ENCODE data around the gene MUC5B.

DNA sequence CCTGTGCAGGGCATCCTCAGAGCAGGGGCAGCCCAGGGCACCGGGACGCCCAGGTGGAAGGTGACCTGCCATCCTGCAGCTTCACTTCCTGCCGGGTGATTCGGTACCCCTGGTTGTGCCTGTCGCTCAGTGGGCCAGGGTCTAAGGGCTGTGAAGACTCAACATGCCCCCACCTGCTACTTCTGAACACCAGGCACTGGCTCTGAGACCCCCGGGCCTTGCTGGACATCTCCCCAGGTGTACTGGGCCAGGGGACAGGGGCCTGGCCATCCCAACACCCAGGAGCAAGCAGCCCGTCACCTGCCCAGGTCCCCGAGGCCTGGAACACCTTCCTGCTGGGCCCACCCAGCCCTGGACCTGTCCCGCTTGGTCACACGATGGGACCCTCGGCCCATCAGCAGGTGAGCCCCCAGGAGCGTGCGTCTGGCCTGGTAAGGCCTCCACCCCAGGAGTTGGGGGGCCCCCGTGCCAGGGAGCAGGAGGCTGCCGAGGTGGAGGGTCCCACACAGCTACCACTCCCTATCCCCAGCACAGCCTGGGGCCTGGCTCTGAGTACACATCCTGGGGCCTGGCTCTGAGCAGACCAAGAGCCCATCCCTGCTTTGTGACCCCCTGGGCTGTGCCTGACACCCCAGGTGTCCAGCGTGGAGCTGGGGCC, 3.9 kb upstream of the MUC5B start:
- no peak for TF ChIP-seq POLR2AphosphoS5 (IDR thresholded peaks at IDR 0.05; ENCODE audit: low read depth, low read length)
- TF ChIP-seq TAF1 (IDR thresholded peaks at IDR 0.05; ENCODE audit: borderline replicate concordance, insufficient read depth, low read length): no peak
- TF ChIP-seq, protein P1, sequence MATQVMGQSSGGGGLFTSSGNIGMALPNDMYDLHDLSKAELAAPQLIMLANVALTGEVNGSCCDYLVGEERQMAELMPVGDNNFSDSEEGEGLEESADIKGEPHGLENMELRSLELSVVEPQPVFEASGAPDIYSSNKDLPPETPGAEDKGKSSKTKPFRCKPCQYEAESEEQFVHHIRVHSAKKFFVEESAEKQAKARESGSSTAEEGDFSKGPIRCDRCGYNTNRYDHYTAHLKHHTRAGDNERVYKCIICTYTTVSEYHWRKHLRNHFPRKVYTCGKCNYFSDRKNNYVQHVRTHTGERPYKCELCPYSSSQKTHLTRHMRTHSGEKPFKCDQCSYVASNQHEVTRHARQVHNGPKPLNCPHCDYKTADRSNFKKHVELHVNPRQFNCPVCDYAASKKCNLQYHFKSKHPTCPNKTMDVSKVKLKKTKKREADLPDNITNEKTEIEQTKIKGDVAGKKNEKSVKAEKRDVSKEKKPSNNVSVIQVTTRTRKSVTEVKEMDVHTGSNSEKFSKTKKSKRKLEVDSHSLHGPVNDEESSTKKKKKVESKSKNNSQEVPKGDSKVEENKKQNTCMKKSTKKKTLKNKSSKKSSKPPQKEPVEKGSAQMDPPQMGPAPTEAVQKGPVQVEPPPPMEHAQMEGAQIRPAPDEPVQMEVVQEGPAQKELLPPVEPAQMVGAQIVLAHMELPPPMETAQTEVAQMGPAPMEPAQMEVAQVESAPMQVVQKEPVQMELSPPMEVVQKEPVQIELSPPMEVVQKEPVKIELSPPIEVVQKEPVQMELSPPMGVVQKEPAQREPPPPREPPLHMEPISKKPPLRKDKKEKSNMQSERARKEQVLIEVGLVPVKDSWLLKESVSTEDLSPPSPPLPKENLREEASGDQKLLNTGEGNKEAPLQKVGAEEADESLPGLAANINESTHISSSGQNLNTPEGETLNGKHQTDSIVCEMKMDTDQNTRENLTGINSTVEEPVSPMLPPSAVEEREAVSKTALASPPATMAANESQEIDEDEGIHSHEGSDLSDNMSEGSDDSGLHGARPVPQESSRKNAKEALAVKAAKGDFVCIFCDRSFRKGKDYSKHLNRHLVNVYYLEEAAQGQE (IDR thresholded peaks at IDR 0.05; ENCODE audit: insufficient read depth in 1 of 2, low read depth in 2 of 2, low read length in 2 of 2): no peak
- no peak for TF ChIP-seq SIN3A (IDR thresholded peaks at IDR 0.05; ENCODE audit: borderline replicate concordance, insufficient read depth, low read length)
- TF ChIP-seq FOXP2 (optimal IDR thresholded peaks at IDR 0.05; ENCODE audit: borderline replicate concordance, extremely low read depth, extremely low read length, insufficient read depth): no peak
